Neutrophil (primary cell): Measurements from ENCODE around the gene NKD1.

ENCODE experiments used
- H3K27ac ChIP-seq: fragments of 200-600 bp; sonication (generic); 2 replicates; pipeline ENCODE4 v1.5.1; 2016; ENCODE audit warnings: mild to moderate bottlenecking, moderate library complexity
- H3K27me3 ChIP-seq: fragments of 200-600 bp; sonication (generic); 2 replicates; pipeline ENCODE4 v1.6.0; 2016; ENCODE audit warnings: mild to moderate bottlenecking
- H3K36me3 ChIP-seq: fragments of 200-600 bp; sonication (generic); 2 replicates; pipeline ENCODE4 v1.5.1; 2017
- H3K4me1 ChIP-seq, 2 experiments: fragments of 200-600 bp in 1 of 2; sonication (generic) in 1 of 2; 1 replicate in 1 of 2; 2 replicates in 1 of 2; pipeline versions ENCODE4 v1.5.1 to v1.6.1; 2013 to 2016; ENCODE audit warnings: low read depth in 1 of 2, low read length in 1 of 2, mild to moderate bottlenecking in 1 of 2, moderate library complexity in 1 of 2; ENCODE audit not compliant: control insufficient read depth in 1 of 2, insufficient read depth in 1 of 2
- H3K4me3 ChIP-seq, 2 experiments: fragments of 200-600 bp in 1 of 2; sonication (generic) in 1 of 2; 1 replicate in 1 of 2; 2 replicates in 1 of 2; pipeline ENCODE4 v1.5.1; 2013 to 2016; ENCODE audit warnings: low read depth in 1 of 2, low read length in 1 of 2, mild to moderate bottlenecking in 1 of 2, moderate library complexity in 1 of 2
- H3K9me3 ChIP-seq: fragments of 200-600 bp; sonication (generic); 2 replicates; pipeline ENCODE4 v1.5.1; 2016
- TF ChIP-seq, protein P1 (sequence below): fragments of 200-600 bp; sonication (generic); IDR thresholded peaks from 2 replicates; pipeline ENCODE4 v1.5.1; 2016; ENCODE audit warnings: antibody characterized with exemption

Gene NKD1

DNA sequence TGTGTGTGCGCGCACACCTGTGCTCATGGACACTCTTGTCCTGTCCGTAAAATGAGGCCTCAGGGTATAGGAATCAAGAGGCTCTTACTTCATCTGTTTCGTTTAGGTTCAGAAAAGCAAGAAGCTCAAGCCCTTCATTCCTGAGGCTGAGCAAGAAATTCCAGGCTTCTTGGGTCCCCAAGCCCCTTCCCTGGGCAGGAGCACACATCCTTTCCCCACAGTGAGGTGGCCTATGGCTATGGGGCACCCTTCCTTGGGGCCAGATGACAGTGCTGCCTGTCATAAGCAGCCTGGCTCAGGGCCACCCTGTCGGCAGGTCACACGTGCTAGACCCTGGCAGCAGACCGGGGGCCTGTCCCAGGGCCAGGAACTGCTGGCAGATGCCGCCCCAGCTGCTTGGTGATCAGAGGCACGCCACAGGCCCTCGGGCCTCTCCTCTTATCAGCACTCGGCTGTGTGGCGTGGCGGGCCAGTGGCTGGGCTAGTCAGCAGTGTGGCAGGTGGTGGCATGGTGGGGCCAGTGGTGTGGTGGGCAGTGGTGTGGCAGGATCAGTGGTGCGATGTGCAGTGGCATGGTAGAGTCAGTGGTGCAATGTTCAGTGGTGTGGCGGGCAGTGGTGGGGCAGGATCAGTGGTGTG is 50.2 kb downstream of the NKD1 start:
- Histone ChIP-seq H3K27me3 (no peaks in the 10 kb centered on the region), H3K4me3 (no peak overlapping the region), H3K36me3 (no peaks in the 10 kb centered on the region), H3K4me1 (no peaks in the 10 kb centered on the region), H3K27ac (no peak overlapping the region), H3K9me3 (no peaks in the 10 kb centered on the region)
- TF ChIP-seq, protein P1, sequence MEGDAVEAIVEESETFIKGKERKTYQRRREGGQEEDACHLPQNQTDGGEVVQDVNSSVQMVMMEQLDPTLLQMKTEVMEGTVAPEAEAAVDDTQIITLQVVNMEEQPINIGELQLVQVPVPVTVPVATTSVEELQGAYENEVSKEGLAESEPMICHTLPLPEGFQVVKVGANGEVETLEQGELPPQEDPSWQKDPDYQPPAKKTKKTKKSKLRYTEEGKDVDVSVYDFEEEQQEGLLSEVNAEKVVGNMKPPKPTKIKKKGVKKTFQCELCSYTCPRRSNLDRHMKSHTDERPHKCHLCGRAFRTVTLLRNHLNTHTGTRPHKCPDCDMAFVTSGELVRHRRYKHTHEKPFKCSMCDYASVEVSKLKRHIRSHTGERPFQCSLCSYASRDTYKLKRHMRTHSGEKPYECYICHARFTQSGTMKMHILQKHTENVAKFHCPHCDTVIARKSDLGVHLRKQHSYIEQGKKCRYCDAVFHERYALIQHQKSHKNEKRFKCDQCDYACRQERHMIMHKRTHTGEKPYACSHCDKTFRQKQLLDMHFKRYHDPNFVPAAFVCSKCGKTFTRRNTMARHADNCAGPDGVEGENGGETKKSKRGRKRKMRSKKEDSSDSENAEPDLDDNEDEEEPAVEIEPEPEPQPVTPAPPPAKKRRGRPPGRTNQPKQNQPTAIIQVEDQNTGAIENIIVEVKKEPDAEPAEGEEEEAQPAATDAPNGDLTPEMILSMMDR = no peak

DNA sequence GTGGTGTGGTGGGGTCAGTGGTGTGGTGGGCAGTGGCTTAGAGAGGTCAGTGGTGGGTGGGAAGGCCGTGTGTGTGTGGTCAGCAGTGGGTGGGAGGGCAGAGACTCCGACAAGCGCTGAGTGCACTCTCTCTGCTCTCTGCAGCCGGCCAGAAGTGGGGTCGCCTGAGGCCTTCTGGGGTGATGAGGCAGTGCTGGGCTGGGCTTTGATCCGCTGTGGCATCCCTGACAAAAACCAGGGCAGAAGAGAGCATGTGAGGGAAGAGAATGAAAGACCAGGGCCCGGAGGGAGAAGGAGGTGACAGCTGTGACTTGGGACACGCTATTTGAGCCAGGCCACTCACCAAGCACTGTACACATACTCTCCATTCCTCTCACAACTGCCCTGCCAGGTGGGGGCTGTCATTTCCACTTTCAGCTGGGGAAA is 50.8 kb downstream of the NKD1 start:
- no peaks in the 10 kb centered on the region for H3K36me3 ChIP-seq
- TF ChIP-seq, protein P1 = no peak

DNA sequence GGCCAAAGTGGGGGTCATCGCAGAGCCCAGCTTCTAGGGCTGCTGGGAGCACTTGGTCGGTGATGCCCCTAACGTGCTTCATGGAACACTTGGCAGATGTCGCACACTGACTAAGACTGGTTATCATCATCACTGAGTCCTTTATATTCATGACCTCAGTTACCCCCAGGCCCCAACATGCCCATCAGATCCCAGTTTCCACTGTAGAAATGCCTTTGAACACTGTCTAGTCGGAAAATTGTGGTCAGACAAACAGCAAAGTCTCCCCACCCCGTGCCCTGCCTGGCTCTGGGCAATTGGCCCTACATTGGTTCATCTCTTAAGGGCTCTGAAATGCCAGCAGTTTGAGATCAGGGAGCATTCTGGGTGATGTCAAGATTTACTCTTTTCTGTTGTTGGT is 51.3 kb downstream of the NKD1 start:
- no peak overlapping the region for H3K27ac ChIP-seq
- H3K4me3 ChIP-seq = no peak overlapping the region
- H3K36me3 ChIP-seq = no peaks in the 10 kb centered on the region
- no peaks in the 10 kb centered on the region for H3K27me3 ChIP-seq
- TF ChIP-seq, protein P1 = no peak
- no peaks in the 10 kb centered on the region for H3K9me3 ChIP-seq
- no peaks in the 10 kb centered on the region for H3K4me1 ChIP-seq

More for the DNA sequence above, 50.8 kb downstream of the NKD1 start:
- no peak overlapping the region for H3K4me3 ChIP-seq
- H3K27me3 ChIP-seq = no peaks in the 10 kb centered on the region
- no peak overlapping the region for H3K27ac ChIP-seq
- no peaks in the 10 kb centered on the region for H3K4me1 ChIP-seq
- H3K9me3 ChIP-seq = no peaks in the 10 kb centered on the region

DNA sequence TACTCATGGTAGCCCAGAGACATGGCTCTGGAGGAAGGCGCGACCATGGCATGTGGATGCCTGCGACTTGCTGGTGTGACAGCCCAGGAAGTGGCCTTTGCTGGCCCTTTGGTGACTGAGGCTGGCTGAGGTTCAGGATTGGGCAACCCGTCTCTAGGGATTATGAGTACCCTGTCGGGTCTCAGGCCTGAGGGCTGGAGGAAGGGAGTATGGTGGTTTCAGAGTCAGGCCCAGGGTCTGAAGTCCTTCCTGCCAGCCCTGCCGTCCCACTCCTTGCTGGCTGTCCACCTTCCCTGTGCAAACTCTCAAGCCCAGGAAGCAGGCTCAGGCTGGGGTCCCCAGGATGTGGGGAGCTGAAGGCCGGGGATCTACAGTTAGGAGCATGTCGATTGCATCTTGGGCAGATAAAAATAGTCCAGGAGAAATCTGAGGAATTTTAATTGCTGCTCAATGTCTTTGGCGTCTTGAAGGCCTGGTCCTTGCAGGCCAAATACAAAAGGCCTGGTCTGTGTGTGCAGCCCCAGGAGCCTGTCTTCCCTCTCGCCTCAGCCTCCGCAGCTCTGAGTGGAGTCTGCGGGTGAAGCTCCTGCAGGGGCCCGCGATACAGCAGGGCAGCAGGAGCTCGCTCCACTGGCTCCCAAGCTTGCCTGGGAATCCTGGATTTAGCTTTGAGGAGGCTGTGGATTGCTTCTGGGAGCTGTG is 52.5 kb downstream of the NKD1 start:
- H3K4me1 ChIP-seq = no peaks in the 10 kb centered on the region
- no peak overlapping the region for H3K27ac ChIP-seq
- no peak overlapping the region for H3K4me3 ChIP-seq
- no peaks in the 10 kb centered on the region for H3K27me3 ChIP-seq
- no peaks in the 10 kb centered on the region for H3K9me3 ChIP-seq
- no peaks in the 10 kb centered on the region for H3K36me3 ChIP-seq
- TF ChIP-seq, protein P1 = no peak

DNA sequence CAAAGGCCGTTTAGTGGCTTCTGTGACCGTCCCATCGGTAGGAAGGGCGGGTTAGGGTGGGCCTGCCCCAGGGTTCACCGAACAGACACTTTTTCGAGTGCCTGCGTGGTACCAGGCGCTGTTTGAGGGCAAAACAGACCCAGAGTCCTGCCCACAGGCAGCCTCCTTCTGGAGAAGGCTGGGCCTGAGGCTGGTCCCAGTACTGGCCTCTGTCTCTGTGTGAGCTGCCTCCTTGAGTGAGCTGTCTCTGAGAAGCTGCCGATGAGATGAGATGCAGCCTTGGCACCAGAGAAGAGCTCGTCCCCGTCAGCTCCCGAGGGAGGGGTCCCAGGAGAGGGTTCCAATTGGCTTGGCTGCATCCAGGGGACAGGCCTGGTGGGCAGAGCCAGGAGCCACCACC is 53.1 kb downstream of the NKD1 start:
- Histone ChIP-seq H3K4me1 (no peaks in the 10 kb centered on the region), H3K9me3 (no peaks in the 10 kb centered on the region), H3K27me3 (no peaks in the 10 kb centered on the region), H3K4me3 (no peak overlapping the region), H3K36me3 (no peaks in the 10 kb centered on the region), H3K27ac (no peak overlapping the region)
- TF ChIP-seq, protein P1 = no peak
